ENCODE measurements around the gene LDLRAD2. TPM values are rescaled to one million over a fixed set of nuclear protein-coding genes. Genes with fewer than 3 reads are reported as not detected.

The LDLRAD2 gene
- total RNA-seq, 1 donor from 2014 or later = 0.32 TPM

GRCh38 chr1:21865943-21866706, 54.1 kb downstream of the LDLRAD2 start:
- no peak for TF ChIP-seq CTCF (IDR thresholded peaks at IDR 0.05)
- intact Hi-C loops (cut with DNase I) = no loop called here
- Histone ChIP-seq H3K27ac (no peak overlapping the region), H3K4me3 (no peak overlapping the region), H3K36me3 (peaks cover 74% of the 10 kb centered on the region), H3K27me3 (ENCODE audit: low read depth) (no peaks in the 10 kb centered on the region), H3K4me1 (no peaks in the 10 kb centered on the region), H3K9me3 (no peaks in the 10 kb centered on the region)
- ATAC-seq = no peak
- DNase-seq = no peak

DNA sequence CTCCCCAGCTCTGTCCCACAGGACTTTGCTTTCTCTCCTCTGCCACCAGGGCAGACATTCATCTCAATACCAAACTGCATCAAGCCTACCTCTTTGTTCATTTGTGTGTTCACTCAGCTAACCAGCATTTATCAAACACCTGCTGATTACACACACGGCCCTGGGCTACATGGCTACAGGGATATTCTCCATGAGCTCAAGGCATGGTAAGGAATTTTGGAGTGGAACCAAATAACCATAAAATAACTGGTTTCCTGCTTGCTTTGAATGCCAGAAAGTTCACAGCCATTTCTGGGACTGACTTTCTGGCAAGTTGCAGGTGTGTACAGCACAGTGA, 54.6 kb downstream of the LDLRAD2 start:
- intact Hi-C loops (cut with DNase I) = no loop called here
- ATAC-seq = no peak
- H3K4me3 ChIP-seq = no peak overlapping the region
- no peaks in the 10 kb centered on the region for H3K9me3 ChIP-seq
- no peak overlapping the region for H3K27ac ChIP-seq
- no peak for DNase-seq
- no peak for TF ChIP-seq CTCF (IDR thresholded peaks at IDR 0.05)
- H3K4me1 ChIP-seq = no peaks in the 10 kb centered on the region
- H3K27me3 ChIP-seq (ENCODE audit: low read depth) = no peaks in the 10 kb centered on the region
- H3K36me3 ChIP-seq = peaks cover 74% of the 10 kb centered on the region

- intact Hi-C loops (cut with DNase I) = no loop called here
- Histone ChIP-seq H3K36me3 (peaks cover 74% of the 10 kb centered on the region), H3K27me3 (ENCODE audit: low read depth) (no peaks in the 10 kb centered on the region), H3K9me3 (no peaks in the 10 kb centered on the region), H3K4me1 (no peaks in the 10 kb centered on the region), H3K4me3 (no peak overlapping the region), H3K27ac (no peak overlapping the region)
- ATAC-seq = no peak
- no peak for DNase-seq
- TF ChIP-seq CTCF (IDR thresholded peaks at IDR 0.05) = no peak
These were observed 55.5 kb downstream of the LDLRAD2 start for GRCh38 chr1:21867451-21867996.

GRCh38 chr1:21868482-21868881, 56.4 kb downstream of the LDLRAD2 start:
- no peak overlapping the region for H3K27ac ChIP-seq

DNA sequence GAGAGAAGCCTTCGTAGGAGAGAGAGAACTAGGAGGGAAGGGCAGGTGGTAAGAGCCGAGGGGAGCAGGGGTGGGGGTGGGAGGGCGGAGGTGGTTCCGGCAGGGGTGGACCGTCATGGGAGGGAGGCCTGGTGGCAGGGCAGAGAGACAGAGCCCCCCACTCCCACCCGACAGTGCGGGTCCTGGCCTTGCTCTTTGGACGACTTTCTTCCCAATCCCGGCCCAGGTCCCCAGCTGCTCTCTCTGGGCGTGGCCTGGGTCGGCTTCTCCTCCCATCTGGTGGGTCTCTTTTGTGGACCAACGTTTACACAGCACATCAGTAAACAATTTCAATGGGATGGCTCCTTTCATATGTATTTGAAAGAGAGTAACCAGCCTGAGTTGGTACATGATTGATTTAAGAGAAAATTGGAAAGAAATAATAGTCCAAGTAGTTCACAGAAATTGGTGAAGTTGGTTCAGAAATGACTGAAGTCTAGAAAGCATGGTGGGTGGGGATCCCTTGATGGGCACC, 56.9 kb downstream of the LDLRAD2 start:
- no peak overlapping the region for H3K4me3 ChIP-seq
- no peak for DNase-seq
- no peaks in the 10 kb centered on the region for H3K4me1 ChIP-seq
- TF ChIP-seq CTCF (IDR thresholded peaks at IDR 0.05) = no peak
- H3K27me3 ChIP-seq (ENCODE audit: low read depth) = no peaks in the 10 kb centered on the region
- H3K9me3 ChIP-seq = no peaks in the 10 kb centered on the region
- H3K36me3 ChIP-seq = peaks cover 79% of the 10 kb centered on the region
- intact Hi-C loops (cut with DNase I) = no loop called here
- H3K27ac ChIP-seq = peak overlapping the region; percentile 18
- no peak for ATAC-seq

More at GRCh38 chr1:21868482-21868881, 56.4 kb downstream of the LDLRAD2 start:
- Histone ChIP-seq H3K4me1 (no peaks in the 10 kb centered on the region), H3K9me3 (no peaks in the 10 kb centered on the region), H3K27me3 (ENCODE audit: low read depth) (no peaks in the 10 kb centered on the region), H3K4me3 (no peak overlapping the region), H3K36me3 (peaks cover 79% of the 10 kb centered on the region)
- TF ChIP-seq CTCF (IDR thresholded peaks at IDR 0.05) = no peak
- ATAC-seq = no peak
- intact Hi-C loops (cut with DNase I) = no loop called here
- no peak for DNase-seq

Measured in lower lobe of right lung (tissue), 2 donors.